Fibroblast of lung (primary cell): ENCODE measurements around the gene LPCAT1. TPM values are rescaled to one million over a fixed set of nuclear protein-coding genes. Genes with fewer than 3 reads are reported as not detected.

Source experiments
- DNase-seq, 2 donors: peaks; one replicate each; pipeline versions ENCODE4 v3.0.0 to v3.0.0-alpha.2; 2010; ENCODE audit warnings: low read depth in 2 of 2
- H2AFZ ChIP-seq: 2 replicates; pipeline ENCODE4 v1.5.1; 2012; ENCODE audit warnings: low read length, control low read depth, inconsistent platforms
- H3K27ac ChIP-seq: 2 replicates; pipeline ENCODE4 v1.5.1; 2011; ENCODE audit warnings: low read length, control low read depth; ENCODE audit not compliant: insufficient read depth
- H3K27me3 ChIP-seq: 2 replicates; pipeline ENCODE4 v1.5.1; 2011; ENCODE audit warnings: mild to moderate bottlenecking, low read length; ENCODE audit not compliant: control insufficient read depth, insufficient read depth
- H3K36me3 ChIP-seq: 2 replicates; pipeline ENCODE4 v1.5.1; 2011; ENCODE audit warnings: low read length; ENCODE audit not compliant: control insufficient read depth, insufficient read depth
- H3K4me1 ChIP-seq: 2 replicates; pipeline ENCODE4 v1.5.1; 2011; ENCODE audit warnings: low read length; ENCODE audit not compliant: control insufficient read depth, insufficient read depth; ENCODE audit errors: extremely low read depth
- H3K4me2 ChIP-seq: 2 replicates; pipeline ENCODE4 v1.5.1; 2011; ENCODE audit warnings: low read length, control low read depth; ENCODE audit not compliant: insufficient read depth; ENCODE audit errors: extremely low read depth
- H3K4me3 ChIP-seq, 4 experiments: fragments of 200-600 bp in 1 of 4; sonication (generic) in 1 of 4; replicated peaks in 1 of 4; 2 replicates each; pipeline ENCODE4 v1.5.1; 2011 to 2016; ENCODE audit warnings: low read length in 4 of 4, low read depth in 3 of 4, mild to moderate bottlenecking in 3 of 4, control low read depth in 2 of 4, inconsistent platforms in 1 of 4, mixed read lengths in 1 of 4; ENCODE audit not compliant: insufficient read depth in 1 of 4; ENCODE audit errors: control extremely low read depth in 1 of 4
- H3K79me2 ChIP-seq: 2 replicates; pipeline ENCODE4 v1.5.1; 2012; ENCODE audit warnings: mild to moderate bottlenecking, low read length, inconsistent platforms; ENCODE audit not compliant: control insufficient read depth, insufficient read depth
- H3K9ac ChIP-seq: 2 replicates; pipeline ENCODE4 v1.5.1; 2011; ENCODE audit warnings: mild to moderate bottlenecking, low read length, control low read depth; ENCODE audit not compliant: insufficient read depth
- H3K9me3 ChIP-seq: 2 replicates; pipeline ENCODE4 v1.5.1; 2012; ENCODE audit warnings: low read depth, low read length; ENCODE audit not compliant: control insufficient read depth, insufficient read depth
- H4K20me1 ChIP-seq: 2 replicates; pipeline ENCODE4 v1.5.1; 2011; ENCODE audit warnings: low read length; ENCODE audit not compliant: control insufficient read depth, insufficient read depth; ENCODE audit errors: extremely low read depth
- CTCF ChIP-seq, 2 donors: IDR thresholded peaks in 1 of 2; conservative IDR thresholded peaks in 1 of 2; 1 replicate in 1 of 2; 2 replicates in 1 of 2; pipeline ENCODE4 v1.5.1; 2011 to 2012; ENCODE audit warnings: low read length in 2 of 2, control low read depth in 1 of 2, inconsistent platforms in 1 of 2, low read depth in 1 of 2, mild to moderate bottlenecking in 1 of 2
- EZH2 ChIP-seq: IDR thresholded peaks from 2 replicates; pipeline ENCODE4 v1.5.1; 2012; ENCODE audit warnings: low read length, control low read depth, mild to moderate bottlenecking; ENCODE audit errors: missing control alignments
- polyA plus RNA-seq, 2 donors: library from polyadenylated mRNA; depleted of rRNA in 1 of 2; stranded (reverse) in 1 of 2; unstranded in 1 of 2; fragments of >200 nt; gene quantifications; 2 replicates each; pipeline ENCODE4 v1.2.1, GENCODE V29; 2011 to 2012; ENCODE audit warnings: missing spikeins in 1 of 2
- total RNA-seq: library from RNA; depleted of rRNA; stranded (reverse); fragments of >200 nt; gene quantifications from 2 replicates; pipeline ENCODE4 v1.2.1, GENCODE V29; 2014

The LPCAT1 gene
- total and polyA plus RNA-seq, 2 donors (not counting 1 experiment from before 2014, with no cell fraction given): 50.8 to 65.2 TPM

GRCh38 chr5:1522601-1523479, 920 bp downstream of the LPCAT1 start:
- peak in 1 of 2 donors; percentile 13 for DNase-seq
- Histone ChIP-seq H3K4me3 (peak overlapping the region; percentile 72 to 86 (median 81)), H3K36me3 (peaks cover 10% of the 10 kb centered on the region), H3K4me2 (peak overlapping the region; percentile 85), H3K9ac (peak overlapping the region; percentile 82), H3K79me2 (peaks cover 47% of the 10 kb centered on the region), H3K4me1 (peaks cover 11% of the 10 kb centered on the region), H4K20me1 (peaks cover 4% of the 10 kb centered on the region), H3K27ac (peak overlapping the region; percentile 81), H3K27me3 (no peaks in the 10 kb centered on the region), H2AFZ (no peak overlapping the region), H3K9me3 (no peaks in the 10 kb centered on the region)
- no peak for TF ChIP-seq EZH2
- no peak for TF ChIP-seq CTCF (conservative IDR thresholded peaks at IDR 0.05 in 1 of 2, IDR thresholded peaks at IDR 0.05 in 1 of 2; ENCODE audit: low read depth in 1 of 2, low read length in 2 of 2)

GRCh38 chr5:1521671-1522600, 1.8 kb downstream of the LPCAT1 start:
- TF ChIP-seq CTCF (conservative IDR thresholded peaks at IDR 0.05 in 1 of 2, IDR thresholded peaks at IDR 0.05 in 1 of 2; ENCODE audit: low read depth in 1 of 2, low read length in 2 of 2) (no peak), EZH2 (no peak)
- DNase-seq: peak; percentile 72 to 84
- Histone ChIP-seq H3K9me3 (no peaks in the 10 kb centered on the region), H2AFZ (no peak overlapping the region), H3K4me2 (peak overlapping the region; percentile 85), H3K36me3 (peaks cover 10% of the 10 kb centered on the region), H4K20me1 (peaks cover 4% of the 10 kb centered on the region), H3K79me2 (peaks cover 54% of the 10 kb centered on the region), H3K4me1 (peaks cover 20% of the 10 kb centered on the region), H3K4me3 (peak overlapping the region; percentile 72 to 86 (median 81)), H3K27ac (peak overlapping the region; percentile 81), H3K9ac (peak overlapping the region; percentile 82), H3K27me3 (no peaks in the 10 kb centered on the region)
